Left ventricle myocardium superior (tissue), 1 donor: ENCODE measurements around the gene TCF7L2. TPM values are rescaled to one million over a fixed set of nuclear protein-coding genes. Genes with fewer than 3 reads are reported as not detected.

ENCODE experiments used
- ATAC-seq: fragments of 200-7000 bp; cut with Tn5 transposase; one replicate; pipeline ENCODE4 v1.9.1; 2020; ENCODE audit warnings: mild to moderate bottlenecking, moderate library complexity
- DNase-seq: peaks from one replicate; pipeline ENCODE4 v3.0.0-alpha.2; 2020
- intact Hi-C: fragments of 100-400 bp; cut with micrococcal nuclease; formaldehyde crosslinking; loops from one replicate; pipeline ENCODE4 v1.11.0; 2022
- total RNA-seq: library from RNA; stranded (reverse); fragmentation: NEBNext Ultra II Directional; extraction: Animal tissue kit (Norgen Biotek cat#: 25700); gene quantifications from one replicate; pipeline ENCODE4 v1.2.1, GENCODE V29; 2021
- donor health status: DM: no; HTN: yes; CAD: no; lungs with severe emphysema.

The TCF7L2 gene
- total RNA-seq, 1 donor from 2014 or later: 13.5 TPM

GRCh38 chr10:112985690-112986543, 35.9 kb downstream of the TCF7L2 start:
- ATAC-seq: peak; percentile 72
- no peak for DNase-seq
- intact Hi-C loops: no loop called here

DNA sequence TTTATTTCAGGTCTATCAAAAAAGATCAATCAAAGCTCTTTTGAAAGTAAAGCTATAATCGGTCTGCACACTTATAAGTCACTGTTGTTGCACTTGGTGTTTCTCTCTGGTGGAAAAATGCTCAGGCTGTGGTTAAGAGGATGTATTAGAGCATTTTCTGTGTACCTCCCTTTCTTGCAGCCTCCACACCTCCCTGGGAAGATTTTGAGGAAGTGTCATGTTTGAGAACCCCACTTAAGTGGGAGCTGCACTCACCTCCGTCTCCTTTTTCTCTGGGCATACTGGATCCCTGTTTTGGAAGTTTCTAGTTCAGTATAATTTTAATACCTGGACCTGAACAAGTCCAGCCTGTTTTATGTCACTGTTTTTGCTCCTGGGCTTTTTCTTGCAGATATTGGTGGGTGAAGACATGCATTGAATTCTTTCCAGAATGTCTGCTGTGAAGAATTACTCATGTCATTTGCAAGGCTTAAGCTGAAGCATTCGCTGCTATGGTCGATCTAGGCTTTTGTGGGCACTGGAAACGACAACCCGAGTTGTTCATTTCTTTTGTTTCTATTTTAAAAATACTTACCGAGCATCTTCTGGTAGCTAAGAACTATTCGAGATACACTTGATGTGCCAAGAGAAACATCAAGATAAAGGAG, 36.6 kb downstream of the TCF7L2 start:
- DNase-seq (no peak), ATAC-seq (peak; percentile 22)
- intact Hi-C loops: no loop called here

DNA sequence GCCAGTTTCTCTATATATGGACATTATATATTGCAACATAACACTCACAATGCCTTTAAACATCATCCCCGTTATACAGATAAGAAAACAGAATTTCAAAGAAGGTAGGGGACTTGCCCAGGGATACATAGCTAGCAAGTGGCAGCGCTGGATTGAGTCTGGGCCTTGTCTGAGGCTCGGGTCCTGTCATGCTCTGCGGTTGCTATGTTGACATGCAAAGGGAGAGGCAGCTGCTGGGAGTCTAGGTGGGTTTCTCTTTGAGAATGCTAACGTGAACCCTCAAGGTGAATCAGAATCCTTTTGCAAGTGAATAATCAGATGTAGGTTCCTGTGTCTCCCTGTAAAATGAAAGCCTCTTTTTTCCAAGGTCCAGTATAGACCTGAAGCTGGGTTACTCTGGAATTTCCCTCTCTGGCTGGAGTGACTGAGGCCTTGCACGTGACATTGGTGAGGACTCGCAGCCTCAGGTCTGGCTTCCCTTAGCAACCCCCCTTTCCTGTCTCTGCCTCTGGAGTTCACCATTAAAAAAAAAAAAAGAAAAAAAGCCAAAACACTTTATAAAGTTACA, 38.9 kb downstream of the TCF7L2 start:
- ATAC-seq (no peak), DNase-seq (no peak)
- intact Hi-C loops: no loop called here

DNA sequence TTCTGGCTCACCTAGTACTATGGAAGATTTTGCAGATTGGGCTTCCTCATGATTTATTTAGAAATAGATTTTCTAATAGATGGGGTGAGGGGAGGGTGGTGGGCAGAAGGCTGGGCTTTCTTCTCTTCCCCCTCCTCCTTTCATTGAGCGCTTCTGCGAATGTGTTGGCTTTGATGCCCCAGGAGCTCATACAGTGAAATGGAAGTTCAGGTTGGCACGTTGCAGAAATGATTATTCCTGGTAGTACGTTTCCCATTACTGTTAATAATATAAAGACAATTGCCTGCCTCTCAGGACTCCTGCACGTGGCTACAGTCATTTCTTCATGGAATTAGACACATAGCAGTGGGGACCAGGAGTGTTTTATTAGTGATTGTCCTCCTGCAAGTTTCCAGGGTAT, 39.8 kb downstream of the TCF7L2 start:
- ATAC-seq (no peak), DNase-seq (no peak)
- intact Hi-C loops: no loop called here

- no peak for DNase-seq
- ATAC-seq: no peak
- intact Hi-C loops: no loop called here
These were observed 40.2 kb downstream of the TCF7L2 start for GRCh38 chr10:112990271-112990670.

DNA sequence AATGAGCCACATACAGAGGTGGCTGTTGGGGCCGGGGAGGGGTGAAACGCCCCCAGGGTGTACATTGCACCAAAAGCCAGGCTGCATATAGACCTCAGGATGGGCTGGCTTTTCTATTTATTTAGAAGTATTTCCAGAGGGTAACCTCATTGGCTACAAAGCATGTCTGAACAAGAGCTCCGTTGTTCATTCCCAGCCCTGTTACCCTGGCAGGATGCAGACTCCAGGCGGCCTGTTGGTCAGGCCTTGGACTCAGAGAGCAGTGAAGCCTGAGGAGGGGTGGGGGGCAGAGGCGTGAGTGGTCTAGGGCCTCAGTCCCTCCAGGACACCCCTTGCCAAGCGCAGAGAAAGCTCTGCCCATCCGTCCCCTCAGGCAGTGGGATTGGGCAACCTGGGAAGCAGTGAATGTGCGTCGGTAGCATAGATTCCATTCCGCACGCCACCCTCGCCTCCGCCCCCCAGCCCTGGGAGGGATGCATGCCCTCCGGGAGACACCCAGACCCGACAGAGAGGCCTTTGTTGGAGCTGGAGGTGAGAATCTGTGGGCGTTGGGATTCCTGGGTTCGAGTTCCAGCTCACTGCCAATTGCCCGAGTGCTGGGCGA, 41.9 kb downstream of the TCF7L2 start:
- DNase-seq (no peak), ATAC-seq (no peak)
- intact Hi-C loops: no loop called here

- no peak for DNase-seq
- ATAC-seq: no peak
- intact Hi-C loops: no loop called here
These were observed 46.4 kb downstream of the TCF7L2 start for GRCh38 chr10:112996462-112996861.

DNA sequence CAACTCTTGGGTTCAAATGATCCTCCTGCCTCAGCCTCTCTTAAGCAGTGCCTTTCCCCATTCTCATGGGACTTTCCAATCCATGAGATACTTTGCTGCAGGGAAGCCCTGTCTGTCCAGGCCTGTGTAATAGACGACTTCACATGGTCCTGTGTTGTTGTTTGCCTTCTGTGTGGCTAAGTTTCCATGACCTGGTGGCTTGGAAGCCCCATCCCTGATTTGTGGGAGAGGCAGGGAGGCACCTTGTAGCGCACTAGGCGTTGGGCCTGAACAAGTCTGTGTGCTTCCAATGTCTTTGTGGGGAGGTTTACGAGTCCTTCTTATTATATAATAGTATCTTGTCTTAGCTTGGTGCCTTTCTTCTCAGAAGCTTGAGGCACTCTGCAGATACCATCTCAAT, 49.1 kb downstream of the TCF7L2 start:
- no peak for DNase-seq
- intact Hi-C loops: no loop called here
- no peak for ATAC-seq

- DNase-seq: no peak
- intact Hi-C loops: no loop called here
- ATAC-seq: peak; percentile 29
These were observed 50.4 kb downstream of the TCF7L2 start for GRCh38 chr10:113000442-113000841.

- intact Hi-C loops: no loop called here
- peak; percentile 65 for DNase-seq
- ATAC-seq: peak; percentile 94
These were observed 51.0 kb downstream of the TCF7L2 start for GRCh38 chr10:113000876-113001598.

GRCh38 chr10:113001599-113002448, 51.8 kb downstream of the TCF7L2 start:
- ATAC-seq (no peak), DNase-seq (no peak)
- intact Hi-C loops: no loop called here

DNA sequence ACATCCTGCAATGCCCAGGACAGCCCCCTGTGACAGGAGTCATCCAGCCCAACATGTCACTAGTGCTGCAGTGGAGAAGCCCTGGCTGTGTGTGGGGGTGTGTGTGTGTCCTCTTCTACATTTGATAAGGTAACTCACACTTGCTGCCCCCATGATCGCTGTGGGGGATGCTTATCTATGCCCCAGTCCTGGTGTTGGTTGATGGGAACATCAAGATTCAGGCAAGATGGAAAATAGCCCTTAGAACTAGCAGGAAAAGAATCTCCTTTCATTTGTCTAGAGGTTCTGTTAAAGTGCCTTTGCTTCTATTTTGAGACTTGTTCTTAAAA, 52.4 kb downstream of the TCF7L2 start:
- ATAC-seq (no peak), DNase-seq (no peak)
- intact Hi-C loops: no loop called here

DNA sequence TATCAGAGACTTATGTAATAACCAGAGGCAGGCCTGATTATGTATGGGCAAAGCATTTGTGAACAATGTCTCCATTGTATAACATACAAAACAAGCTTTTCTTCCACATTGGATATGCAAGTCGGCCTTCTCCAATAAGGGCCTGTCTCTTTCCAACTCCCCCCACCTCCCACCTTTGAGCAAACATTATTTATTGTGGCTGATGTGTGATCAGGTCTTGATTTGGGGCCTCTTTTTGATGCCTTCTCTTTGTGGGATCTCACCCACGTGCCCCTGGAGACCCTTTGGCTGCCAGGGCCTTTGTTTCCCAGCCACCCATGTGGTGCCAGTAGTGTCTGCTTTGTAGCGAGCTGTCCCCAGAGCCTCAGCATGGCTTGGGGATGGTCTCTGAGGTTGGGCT, 53.0 kb downstream of the TCF7L2 start:
- intact Hi-C loops: no loop called here
- ATAC-seq (no peak), DNase-seq (no peak)

- DNase-seq (no peak), ATAC-seq (no peak)
- intact Hi-C loops: no loop called here
These were observed 54.1 kb downstream of the TCF7L2 start for GRCh38 chr10:113004069-113004618.

DNA sequence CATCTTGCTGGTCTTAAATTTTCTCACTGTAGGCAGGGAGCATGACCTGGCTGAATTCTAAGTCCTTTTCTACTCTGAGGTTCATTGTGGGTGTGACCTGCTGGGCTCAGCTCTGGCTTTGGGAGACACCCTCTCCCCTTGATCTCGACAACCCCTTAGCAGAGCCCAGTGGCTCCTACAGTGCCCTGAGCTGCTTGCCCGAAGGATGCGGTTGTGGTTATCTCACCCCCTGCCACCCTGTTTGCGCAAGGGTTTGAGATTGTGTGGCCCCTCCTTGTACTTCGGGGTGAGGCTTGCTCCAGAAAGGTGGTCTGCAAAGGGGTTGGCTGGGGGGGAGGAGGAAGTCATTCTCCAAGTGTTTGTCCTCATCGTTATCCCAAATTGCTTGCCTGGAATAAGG, 55.3 kb downstream of the TCF7L2 start:
- no peak for DNase-seq
- no peak for ATAC-seq
- intact Hi-C loops: no loop called here

GRCh38 chr10:113006656-113007342, 56.8 kb downstream of the TCF7L2 start:
- no peak for DNase-seq
- intact Hi-C loops: no loop called here
- ATAC-seq: no peak

DNA sequence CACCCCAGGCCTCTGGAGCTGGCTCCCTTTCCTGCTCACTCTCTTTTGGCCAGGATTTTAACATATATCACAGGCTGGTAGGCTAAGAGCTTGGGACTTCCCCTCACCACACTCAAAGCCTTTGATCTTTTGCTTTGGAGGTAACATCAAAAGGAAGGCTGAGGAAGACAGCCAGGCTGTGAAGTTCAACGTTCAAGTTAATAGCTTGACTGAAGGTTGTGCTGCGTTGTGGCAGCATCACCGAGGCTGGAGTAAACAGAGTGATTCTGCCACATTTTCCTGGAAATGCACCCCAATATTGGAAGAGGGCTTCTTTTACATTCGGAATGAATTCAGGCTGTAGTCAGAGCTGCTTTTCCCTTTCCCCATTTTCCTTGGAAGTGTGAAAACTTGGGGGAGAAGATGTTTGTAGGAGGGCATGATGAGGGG, 57.3 kb downstream of the TCF7L2 start:
- intact Hi-C loops: no loop called here
- DNase-seq (no peak), ATAC-seq (no peak)

- ATAC-seq (peak; percentile 48), DNase-seq (no peak)
- intact Hi-C loops: no loop called here
These were observed 57.8 kb downstream of the TCF7L2 start for GRCh38 chr10:113007821-113008220.
